ENCODE results near the gene SDR42E2.

Gene SDR42E2

DNA sequence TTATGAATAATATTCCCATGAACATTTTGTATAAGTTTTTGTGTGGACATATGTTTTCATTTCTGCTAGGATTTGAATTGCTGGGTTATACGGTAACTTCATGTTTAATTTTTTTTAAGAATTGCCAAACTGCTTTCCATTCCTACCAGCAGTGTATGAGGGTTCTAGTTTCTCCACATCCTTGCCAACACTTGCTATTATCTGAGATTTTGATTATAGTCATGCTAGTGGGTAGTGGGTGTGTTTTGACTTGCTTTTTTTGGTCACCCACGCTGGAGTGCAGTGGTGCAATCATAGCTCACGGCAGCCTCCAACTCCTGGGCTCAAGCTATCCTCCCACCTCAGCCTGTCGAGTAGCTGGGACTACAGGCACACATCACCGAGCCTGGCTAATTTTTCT is 40.8 kb downstream of the SDR42E2 start:
- TF ChIP-seq ZFX (IDR thresholded peaks at IDR 0.05) (no peak), CTCF (conservative IDR thresholded peaks at IDR 0.05) (no peak)
- H3K27ac ChIP-seq, result no peak overlapping the region

DNA sequence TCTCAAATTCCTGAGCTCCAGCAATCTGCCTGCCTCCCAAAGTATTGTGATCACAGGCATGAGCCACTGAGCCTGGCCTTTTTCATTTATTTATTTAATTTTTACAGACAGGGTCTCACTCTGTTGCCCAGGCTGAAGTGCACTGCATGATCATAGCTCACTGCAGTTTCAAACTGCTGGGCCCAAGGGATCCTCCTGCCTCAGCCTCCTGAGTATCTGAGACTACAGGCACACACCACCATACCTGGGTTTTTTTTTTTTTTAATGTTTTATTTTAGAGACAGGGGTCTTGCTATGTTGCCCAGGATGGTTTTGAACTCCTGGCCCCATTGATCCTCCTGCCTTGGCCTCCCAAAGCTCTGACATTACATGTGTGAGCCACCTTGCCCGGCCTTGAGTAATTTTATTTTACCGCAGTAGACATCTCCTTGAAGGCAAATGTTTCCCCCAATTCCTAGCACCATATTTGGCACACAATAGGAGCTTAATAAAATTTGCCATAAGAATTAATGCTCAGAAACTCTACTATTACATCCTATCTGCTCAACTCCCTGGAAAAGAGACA is 41.9 kb downstream of the SDR42E2 start:
- no peak for TF ChIP-seq ZFX (IDR thresholded peaks at IDR 0.05)
- no peak overlapping the region for H3K27ac ChIP-seq

- H3K27ac ChIP-seq, result peak overlapping the region; percentile 94
- TF ChIP-seq CTCF (conservative IDR thresholded peaks at IDR 0.05) (no peak), ZFX (IDR thresholded peaks at IDR 0.05) (no peak)
Measured at GRCh38 chr16:22205577-22206012, 43.3 kb downstream of the SDR42E2 start.

DNA sequence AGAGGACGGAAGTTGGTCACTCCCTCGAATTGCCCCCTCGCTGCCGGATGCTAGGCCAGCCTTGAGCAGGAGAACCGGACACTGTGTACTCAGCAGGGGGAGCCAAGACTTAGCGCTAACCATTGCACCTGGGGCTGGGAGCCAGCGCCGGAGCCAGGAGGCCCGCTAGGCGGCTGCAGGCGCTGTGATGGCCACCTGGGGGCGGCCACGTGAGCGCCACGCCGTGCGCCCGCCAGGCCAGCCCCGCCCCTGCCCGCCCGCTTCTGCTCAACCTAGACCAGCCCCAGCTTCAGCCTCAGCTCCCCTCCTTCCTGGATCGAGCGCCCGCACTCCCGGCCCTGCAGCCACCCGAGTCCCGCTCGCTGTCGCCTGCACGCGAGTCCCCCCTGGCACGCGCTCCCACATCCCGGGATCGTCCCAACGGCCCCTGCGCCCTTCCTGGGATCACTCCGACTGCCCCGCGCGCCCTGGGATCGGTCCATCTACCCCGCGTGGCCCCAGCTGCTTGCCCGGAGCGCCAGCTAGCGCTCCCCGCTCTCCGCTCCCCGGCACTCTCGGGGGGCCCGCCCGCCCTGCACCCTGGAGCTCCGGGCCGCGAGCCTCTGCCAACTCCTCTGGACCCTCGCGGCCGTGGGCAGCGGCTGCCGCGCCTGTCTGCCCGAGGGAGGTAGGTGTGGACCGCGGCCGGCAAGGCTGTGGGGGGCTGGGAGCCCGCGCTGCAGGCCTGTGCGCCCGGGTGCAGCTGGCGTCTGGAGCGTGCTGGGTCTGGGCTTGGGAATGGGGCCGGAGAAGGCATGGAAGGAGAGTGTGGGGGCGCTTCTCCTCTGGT is 43.9 kb downstream of the SDR42E2 start, which contains the start of gene EEF2K:
TSS of gene EEF2K (plus strand) at position 266 of the 829 bp plus-strand sequence. CDS start 19,452 bp downstream, outside the sequence.
- TF ChIP-seq CTCF (conservative IDR thresholded peaks at IDR 0.05), result peak; percentile 89
- peak; percentile 81; the same call in 1 of the 2 replicates for TF ChIP-seq ZFX (IDR thresholded peaks at IDR 0.05)
- H3K27ac ChIP-seq, result peak within 1 kb of the TSS; percentile 94

DNA sequence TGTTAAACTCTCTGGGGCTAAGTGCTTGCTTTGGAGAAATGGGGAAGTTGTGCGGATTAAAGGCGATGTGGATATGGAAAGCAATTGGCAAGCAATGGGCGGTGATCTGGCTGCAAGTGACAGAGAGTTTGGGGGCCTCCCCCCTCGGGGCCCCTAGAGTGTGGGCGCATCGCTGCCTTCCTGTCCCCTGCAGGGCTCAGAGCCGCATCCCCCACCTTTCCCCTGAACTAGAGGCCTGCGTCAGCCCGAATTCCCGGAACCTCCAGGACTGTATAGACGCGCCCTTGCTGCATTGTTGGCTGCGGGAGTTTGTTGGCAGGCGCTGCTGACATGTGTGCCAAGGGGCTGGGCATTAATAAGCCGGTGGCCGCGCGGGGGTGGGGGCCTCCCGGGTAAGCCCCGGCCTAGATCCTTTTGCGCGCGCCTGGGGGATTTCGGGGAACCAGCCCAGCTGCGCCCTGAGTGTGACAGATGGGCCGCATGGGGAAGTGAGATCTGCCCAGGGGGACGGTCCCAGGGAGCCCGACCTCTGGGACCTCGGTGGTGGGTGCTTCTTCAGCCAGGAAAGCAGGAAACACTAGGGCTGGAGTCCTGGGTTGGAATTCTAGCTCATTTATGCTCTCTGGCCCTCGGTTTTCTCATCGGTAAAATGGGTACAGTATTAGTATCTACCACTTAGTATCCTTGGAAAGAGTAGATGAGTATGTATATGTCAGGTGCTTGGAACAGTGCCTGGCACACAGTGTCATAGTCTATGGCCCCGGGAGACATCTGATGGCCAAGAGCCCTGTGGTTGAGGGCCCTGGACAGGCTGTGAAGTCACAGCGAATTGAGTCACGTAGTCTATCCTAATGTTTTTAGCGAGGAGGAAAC is 44.8 kb downstream of the SDR42E2 start:
- peak overlapping the region; percentile 94 for H3K27ac ChIP-seq
- no peak; the same call in 1 of the 2 replicates for TF ChIP-seq ZFX (IDR thresholded peaks at IDR 0.05)
- TF ChIP-seq CTCF (conservative IDR thresholded peaks at IDR 0.05), result no peak

- TF ChIP-seq CTCF (conservative IDR thresholded peaks at IDR 0.05) (no peak), ZFX (IDR thresholded peaks at IDR 0.05) (no peak)
- H3K27ac ChIP-seq, result peak overlapping the region; percentile 94
Measured at GRCh38 chr16:22207715-22208360, 45.5 kb downstream of the SDR42E2 start.

GRCh38 chr16:22210285-22210684 is 48.0 kb downstream of the SDR42E2 start:
- no peak for TF ChIP-seq CTCF (conservative IDR thresholded peaks at IDR 0.05)
- no peak for TF ChIP-seq ZFX (IDR thresholded peaks at IDR 0.05)
- peak overlapping the region; percentile 91 for H3K27ac ChIP-seq

Data from C4-2B (cell line).